ENCODE measurements around the gene TRMT1L.
A peak's percentile ranks its signal among the peaks of the same experiment; 100 is the strongest.

The TRMT1L gene

DNA sequence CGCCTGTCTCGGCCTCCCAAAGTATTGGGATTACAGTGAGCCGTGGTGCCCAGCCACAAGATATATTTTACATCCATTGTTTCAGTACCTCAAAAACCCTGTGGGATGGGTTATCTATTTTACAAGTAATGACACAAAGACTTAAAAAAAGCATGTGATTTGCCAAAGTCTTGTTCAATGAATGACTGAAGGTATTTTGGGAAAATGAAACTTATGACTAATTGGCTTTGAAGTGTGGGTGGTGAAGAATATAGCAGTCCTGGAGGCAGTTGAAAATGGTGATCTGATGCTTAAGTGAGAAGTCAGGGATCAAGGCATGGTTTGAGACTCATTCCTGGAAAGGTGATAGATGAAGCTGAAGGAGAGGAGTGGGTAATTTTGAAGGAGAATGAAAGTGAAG is 3.2 kb upstream of the TRMT1L start:
- no peak overlapping the region for H3K27ac ChIP-seq

DNA sequence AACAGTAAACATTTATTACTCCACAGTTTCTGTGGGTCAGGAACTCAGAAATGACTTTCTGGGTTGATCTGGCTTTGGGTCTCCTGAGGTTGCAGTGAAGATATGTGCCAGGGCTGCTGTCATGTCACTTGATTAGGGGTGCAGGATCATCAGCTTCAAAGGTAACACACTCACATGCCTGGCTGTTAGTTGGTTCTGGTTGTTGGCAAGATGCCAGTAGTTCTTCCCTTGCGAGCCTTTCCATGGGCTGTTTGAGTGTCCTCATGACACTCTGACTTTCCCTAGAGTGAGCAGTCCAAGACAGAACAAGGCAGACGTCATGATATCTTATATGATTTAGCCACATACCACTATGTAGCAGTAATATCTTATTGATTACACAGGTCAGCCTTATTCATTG is 2.0 kb upstream of the TRMT1L start:
- TF ChIP-seq, protein P1, sequence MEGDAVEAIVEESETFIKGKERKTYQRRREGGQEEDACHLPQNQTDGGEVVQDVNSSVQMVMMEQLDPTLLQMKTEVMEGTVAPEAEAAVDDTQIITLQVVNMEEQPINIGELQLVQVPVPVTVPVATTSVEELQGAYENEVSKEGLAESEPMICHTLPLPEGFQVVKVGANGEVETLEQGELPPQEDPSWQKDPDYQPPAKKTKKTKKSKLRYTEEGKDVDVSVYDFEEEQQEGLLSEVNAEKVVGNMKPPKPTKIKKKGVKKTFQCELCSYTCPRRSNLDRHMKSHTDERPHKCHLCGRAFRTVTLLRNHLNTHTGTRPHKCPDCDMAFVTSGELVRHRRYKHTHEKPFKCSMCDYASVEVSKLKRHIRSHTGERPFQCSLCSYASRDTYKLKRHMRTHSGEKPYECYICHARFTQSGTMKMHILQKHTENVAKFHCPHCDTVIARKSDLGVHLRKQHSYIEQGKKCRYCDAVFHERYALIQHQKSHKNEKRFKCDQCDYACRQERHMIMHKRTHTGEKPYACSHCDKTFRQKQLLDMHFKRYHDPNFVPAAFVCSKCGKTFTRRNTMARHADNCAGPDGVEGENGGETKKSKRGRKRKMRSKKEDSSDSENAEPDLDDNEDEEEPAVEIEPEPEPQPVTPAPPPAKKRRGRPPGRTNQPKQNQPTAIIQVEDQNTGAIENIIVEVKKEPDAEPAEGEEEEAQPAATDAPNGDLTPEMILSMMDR (IDR thresholded peaks at IDR 0.05) = no peak
- no peak for TF ChIP-seq ZFX (IDR thresholded peaks at IDR 0.05; ENCODE audit: borderline replicate concordance)

More for the DNA sequence above, 3.2 kb upstream of the TRMT1L start:
- TF ChIP-seq, protein P1 (IDR thresholded peaks at IDR 0.05) = no peak

DNA sequence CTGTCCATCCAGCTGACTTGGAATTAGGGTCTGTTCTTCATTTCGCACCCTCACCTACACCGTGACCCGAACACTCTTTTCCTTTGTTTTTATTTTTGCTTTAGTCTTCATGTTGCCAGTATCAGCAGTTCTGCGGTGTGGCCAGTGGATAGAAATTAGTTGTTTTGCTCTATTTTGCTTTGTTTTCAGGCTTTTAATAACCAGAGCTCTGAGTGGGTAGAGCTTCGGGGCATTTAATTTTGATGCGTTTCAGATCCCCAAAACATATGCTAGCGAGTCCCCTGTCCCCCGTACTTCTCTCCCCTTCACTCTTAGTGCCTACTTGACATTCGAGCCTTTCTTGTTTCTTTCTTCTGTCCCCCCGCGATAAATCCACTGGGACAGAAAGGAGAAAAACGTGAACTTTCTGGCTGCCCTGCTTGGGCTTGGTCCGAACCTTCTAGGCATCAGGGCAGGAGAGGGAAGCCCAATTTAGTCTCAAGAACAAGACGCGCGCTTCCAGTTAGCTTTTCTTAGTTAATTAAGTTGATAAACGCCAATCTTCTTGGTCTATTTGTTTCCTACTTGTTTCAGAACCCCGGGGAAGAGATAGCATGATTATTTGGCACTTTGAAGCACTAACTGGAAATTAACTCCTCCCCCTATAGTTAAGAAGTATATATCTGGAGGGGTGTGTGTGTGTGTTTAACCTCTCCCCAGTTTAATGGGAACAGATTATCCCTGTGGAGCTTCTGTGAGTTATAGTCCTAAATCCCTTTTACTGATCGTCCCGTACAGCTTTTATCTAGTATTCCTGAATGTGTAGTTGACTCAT is 1.1 kb upstream of the TRMT1L start:
- TF ChIP-seq, protein P1 (IDR thresholded peaks at IDR 0.05) = no peak
- TF ChIP-seq ZFX (IDR thresholded peaks at IDR 0.05; ENCODE audit: borderline replicate concordance) = no peak
- peak overlapping the region; percentile 91 for H3K27ac ChIP-seq

More for the DNA sequence above, 2.0 kb upstream of the TRMT1L start:
- H3K27ac ChIP-seq = no peak overlapping the region

DNA sequence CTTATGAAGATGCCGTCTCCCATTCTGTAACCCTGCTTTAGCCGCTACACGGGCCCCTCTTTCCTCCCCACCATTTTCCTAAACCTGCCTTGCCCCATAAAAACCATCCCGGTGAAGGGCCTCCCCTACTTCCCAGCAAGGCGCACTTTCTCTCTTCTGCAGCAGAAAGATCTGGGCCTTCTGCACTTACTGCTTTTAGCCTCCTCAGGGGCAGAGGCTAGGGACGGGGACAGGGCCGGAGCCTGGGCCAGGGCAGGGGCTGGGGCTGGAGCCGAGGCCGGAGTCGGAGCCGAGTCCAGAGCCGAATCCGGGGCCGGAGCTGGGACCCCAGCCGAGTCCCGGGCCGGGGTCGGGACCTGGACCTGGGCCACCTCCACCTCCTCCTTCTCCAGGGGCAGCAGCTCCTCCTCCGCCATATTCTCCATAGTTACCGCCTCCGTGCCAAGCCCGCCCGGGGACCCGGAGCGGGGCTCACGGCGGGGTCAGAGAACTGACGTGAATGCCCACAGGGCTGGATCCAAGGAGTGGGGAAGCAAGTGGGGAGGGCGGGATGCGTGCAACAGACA is 382 bp downstream of the TRMT1L start:
- TF ChIP-seq, protein P1 (IDR thresholded peaks at IDR 0.05) = no peak
- TF ChIP-seq ZFX (IDR thresholded peaks at IDR 0.05; ENCODE audit: borderline replicate concordance) = 0 out of 2 replicates have a peak, but pooled peaks have one; percentile 50
- peak overlapping the region; percentile 91 for H3K27ac ChIP-seq

DNA sequence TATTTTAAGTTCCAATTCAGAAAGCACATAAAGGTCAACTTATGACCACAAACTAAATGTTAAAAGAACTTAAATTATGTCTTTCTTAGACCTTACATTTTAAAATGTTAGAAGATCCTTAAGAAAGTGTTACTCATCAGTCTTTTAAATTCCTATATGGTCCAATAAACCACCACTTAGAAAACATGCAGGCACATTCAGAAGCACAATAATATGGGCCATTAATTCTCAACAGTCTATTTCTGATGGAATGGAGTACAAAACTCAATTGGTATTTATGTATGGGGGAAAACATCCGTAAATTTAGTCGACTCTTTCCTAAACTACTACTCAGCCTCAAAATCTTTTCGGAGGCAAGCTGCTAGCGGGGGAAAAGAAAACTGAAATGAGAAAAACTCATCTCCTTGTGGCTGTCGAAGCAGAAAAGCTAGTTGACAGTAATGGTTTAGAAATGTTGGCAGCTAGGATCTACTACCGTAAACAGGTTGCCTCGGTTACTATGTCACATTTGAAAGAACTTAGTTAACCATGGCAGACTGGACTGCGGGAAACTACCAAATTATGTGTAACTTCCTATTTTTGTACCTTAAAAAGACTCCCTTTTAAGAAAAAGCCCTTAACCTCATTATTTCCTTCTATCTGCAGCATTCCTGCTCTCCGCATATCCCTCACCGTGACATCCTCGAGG is 1.0 kb downstream of the TRMT1L start:
- H3K27ac ChIP-seq = peak overlapping the region; percentile 91

DNA sequence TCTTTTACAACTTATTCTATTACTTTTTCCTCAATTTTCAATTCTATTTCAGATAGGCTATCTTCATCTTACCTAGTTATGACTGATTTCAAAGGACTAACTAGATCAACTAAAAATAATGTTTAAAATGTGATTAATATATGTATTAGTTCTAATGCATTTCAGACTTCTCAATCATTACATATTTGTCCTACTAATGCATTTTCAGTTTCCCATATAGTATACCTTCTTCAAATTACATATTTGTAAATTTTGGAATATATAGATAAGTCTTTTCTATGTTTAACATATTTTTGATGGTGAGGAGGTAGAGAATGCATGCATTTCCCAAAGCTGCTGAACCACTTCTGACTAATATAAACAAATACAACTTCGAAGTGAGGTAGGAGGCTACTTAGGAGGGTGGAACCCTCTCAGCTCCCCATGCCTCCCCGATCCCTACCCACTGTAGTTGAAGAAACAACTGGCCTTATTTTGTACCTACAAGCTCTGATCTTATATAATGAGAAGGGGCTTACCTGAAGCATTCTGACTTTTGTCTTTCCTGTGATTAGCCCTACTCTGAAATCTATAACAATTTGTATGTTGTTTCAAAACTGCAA is 1.7 kb downstream of the TRMT1L start:
- H3K27ac ChIP-seq = no peak overlapping the region
- TF ChIP-seq ZFX (IDR thresholded peaks at IDR 0.05; ENCODE audit: borderline replicate concordance) = no peak
- TF ChIP-seq, protein P1 (IDR thresholded peaks at IDR 0.05) = no peak

More for the DNA sequence above, 1.0 kb downstream of the TRMT1L start:
- TF ChIP-seq, protein P1 (IDR thresholded peaks at IDR 0.05) = no peak
- no peak for TF ChIP-seq ZFX (IDR thresholded peaks at IDR 0.05; ENCODE audit: borderline replicate concordance)

Data from 22Rv1 (cell line).